Lower leg skin (tissue), 4 donors: ENCODE measurements around the gene AMPD3. TPM values are rescaled to one million over a fixed set of nuclear protein-coding genes. Genes with fewer than 3 reads are reported as not detected.

ENCODE experiments used
- DNase-seq, 2 donors: peaks; one replicate each; pipeline ENCODE4 v3.0.0-alpha.2; 2019; ENCODE audit warnings: low spot score in 2 of 2
- H3K4me3 ChIP-seq: fragments of 200-600 bp; sonication (generic); 2 replicates; pipeline ENCODE4 v1.5.1; 2017; ENCODE audit warnings: mild to moderate bottlenecking, low read depth; ENCODE audit not compliant: poor library complexity, severe bottlenecking
- POLR2A ChIP-seq, 2 donors: fragments of 450-650 bp; IDR thresholded peaks; one replicate each; pipeline ENCODE4 v1.6.1; 2016 to 2017; ENCODE audit warnings: antibody characterized with exemption in 2 of 2, mild to moderate bottlenecking in 1 of 2, moderate library complexity in 1 of 2
- WGBS, 2 donors: methylation state at CpG; one replicate each; pipeline ENCODE4 v1.1.5; 2018; 5-methylcytosine and 5-hydroxymethylcytosine counted together
- intact Hi-C: fragments of 100-400 bp; cut with DNase I; formaldehyde crosslinking; loops from one replicate; pipeline ENCODE4 v1.15.0; 2023; ENCODE audit warnings: low total_unique reads
- total RNA-seq, 4 donors: library from RNA; depleted of rRNA; stranded (reverse); fragments of >200 nt; gene quantifications; one replicate each; pipeline ENCODE4 v1.1.0, GENCODE V29; 2016
- TF ChIP-seq, protein P1 (sequence below), 3 donors: fragments of 450-650 bp; IDR thresholded peaks; one replicate each; pipeline ENCODE4 v1.5.1; 2016; ENCODE audit warnings: antibody characterized with exemption in 3 of 3, mild to moderate bottlenecking in 3 of 3, moderate library complexity in 2 of 3

Gene AMPD3
- total RNA-seq, 4 donors from 2014 or later: 30.2 to 43.3 (median 32.6) TPM

GRCh38 chr11:10502065-10502680 lies 47.1 kb downstream of the AMPD3 start:
- 65 to 66% methylated on average over 6 of the region's 6 CpGs for WGBS, 2 donors
- intact Hi-C loops: no loop called here
- TF ChIP-seq, protein P1, sequence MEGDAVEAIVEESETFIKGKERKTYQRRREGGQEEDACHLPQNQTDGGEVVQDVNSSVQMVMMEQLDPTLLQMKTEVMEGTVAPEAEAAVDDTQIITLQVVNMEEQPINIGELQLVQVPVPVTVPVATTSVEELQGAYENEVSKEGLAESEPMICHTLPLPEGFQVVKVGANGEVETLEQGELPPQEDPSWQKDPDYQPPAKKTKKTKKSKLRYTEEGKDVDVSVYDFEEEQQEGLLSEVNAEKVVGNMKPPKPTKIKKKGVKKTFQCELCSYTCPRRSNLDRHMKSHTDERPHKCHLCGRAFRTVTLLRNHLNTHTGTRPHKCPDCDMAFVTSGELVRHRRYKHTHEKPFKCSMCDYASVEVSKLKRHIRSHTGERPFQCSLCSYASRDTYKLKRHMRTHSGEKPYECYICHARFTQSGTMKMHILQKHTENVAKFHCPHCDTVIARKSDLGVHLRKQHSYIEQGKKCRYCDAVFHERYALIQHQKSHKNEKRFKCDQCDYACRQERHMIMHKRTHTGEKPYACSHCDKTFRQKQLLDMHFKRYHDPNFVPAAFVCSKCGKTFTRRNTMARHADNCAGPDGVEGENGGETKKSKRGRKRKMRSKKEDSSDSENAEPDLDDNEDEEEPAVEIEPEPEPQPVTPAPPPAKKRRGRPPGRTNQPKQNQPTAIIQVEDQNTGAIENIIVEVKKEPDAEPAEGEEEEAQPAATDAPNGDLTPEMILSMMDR (IDR thresholded peaks at IDR 0.05): no peak
- TF ChIP-seq POLR2A (IDR thresholded peaks at IDR 0.05): no peak
- DNase-seq: peak in 1 of 2 donors; percentile 63
- H3K4me3 ChIP-seq: no peak overlapping the region

- intact Hi-C loops: no loop called here
- 83 to 85% methylated on average over 3 of the region's 3 CpGs for WGBS, 2 donors
- no peak overlapping the region for H3K4me3 ChIP-seq
- peak in 1 of 2 donors; percentile 74 for DNase-seq
- no peak for TF ChIP-seq POLR2A (IDR thresholded peaks at IDR 0.05)
- TF ChIP-seq, protein P1 (IDR thresholded peaks at IDR 0.05): no peak
These were observed 47.7 kb downstream of the AMPD3 start for GRCh38 chr11:10502770-10503169.

GRCh38 chr11:10503221-10503620 lies 48.2 kb downstream of the AMPD3 start:
- TF ChIP-seq POLR2A (IDR thresholded peaks at IDR 0.05): no peak
- intact Hi-C loops: no loop called here
- 86 to 87% methylated on average over 2 of the region's 2 CpGs for WGBS, 2 donors
- no peak for DNase-seq
- no peak overlapping the region for H3K4me3 ChIP-seq

GRCh38 chr11:10503777-10504480 lies 48.9 kb downstream of the AMPD3 start:
- intact Hi-C loops: no loop called here
- WGBS, 2 donors: 70 to 77% methylated on average over 5 of the region's 5 CpGs
- DNase-seq: peak in 1 of 2 donors; percentile 70
- H3K4me3 ChIP-seq: no peak overlapping the region
- TF ChIP-seq POLR2A (IDR thresholded peaks at IDR 0.05): no peak
- TF ChIP-seq, protein P1 (IDR thresholded peaks at IDR 0.05): no peak

DNA sequence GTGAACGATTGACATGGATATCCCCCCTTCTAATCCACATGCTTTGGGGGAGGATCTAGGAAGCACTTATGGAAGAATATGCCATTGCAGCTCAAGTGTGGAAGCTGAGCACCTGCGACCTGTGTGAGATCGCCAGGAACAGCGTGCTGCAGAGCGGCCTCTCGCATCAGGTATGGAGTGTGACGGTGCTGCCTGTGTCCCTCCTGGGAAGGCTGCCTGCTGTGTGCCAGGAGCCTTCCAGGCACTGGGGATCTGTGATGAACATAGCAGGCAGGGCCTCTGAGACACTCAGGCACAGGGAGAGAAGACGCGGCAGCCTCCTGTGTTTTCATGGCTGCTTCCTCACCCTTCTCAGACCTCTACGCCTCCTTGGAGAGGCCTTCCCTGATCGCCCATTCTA lies 49.4 kb downstream of the AMPD3 start:
- WGBS, 2 donors: 93 to 96% methylated on average over 11 of the region's 11 CpGs
- DNase-seq: peak in 1 of 2 donors; percentile 79
- TF ChIP-seq, protein P1 (IDR thresholded peaks at IDR 0.05): no peak
- TF ChIP-seq POLR2A (IDR thresholded peaks at IDR 0.05): no peak
- intact Hi-C loops: no loop called here
- no peak overlapping the region for H3K4me3 ChIP-seq

- intact Hi-C loops: loop anchor here (5.0 kb wide), 1 partner anchor 1333 kb away; no protein-coding TSS in a partner anchor
- 70 to 86% methylated on average over 6 of the region's 6 CpGs for WGBS, 2 donors
- no peak overlapping the region for H3K4me3 ChIP-seq
- TF ChIP-seq, protein P1 (IDR thresholded peaks at IDR 0.05): no peak
- no peak for TF ChIP-seq POLR2A (IDR thresholded peaks at IDR 0.05)
- no peak for DNase-seq
These were observed 50.4 kb downstream of the AMPD3 start for GRCh38 chr11:10505278-10506007.
